Stimulated activated naive CD4-positive, alpha-beta T cell treated with Interleukin-2 at 50 U/mL for 16 hours (primary cell): Measurements from ENCODE around the gene KIRREL2.
"Not testable (repeated sequence)": the region's sequence is repeated elsewhere in the genome, so short reads cannot be mapped to it uniquely, and the experiment has no call there.

Source experiments
- DNase-seq: peaks from one replicate; lab custom pipeline; 2025; lab: John Stamatoyannopoulos, UW

KIRREL2 gene

DNA sequence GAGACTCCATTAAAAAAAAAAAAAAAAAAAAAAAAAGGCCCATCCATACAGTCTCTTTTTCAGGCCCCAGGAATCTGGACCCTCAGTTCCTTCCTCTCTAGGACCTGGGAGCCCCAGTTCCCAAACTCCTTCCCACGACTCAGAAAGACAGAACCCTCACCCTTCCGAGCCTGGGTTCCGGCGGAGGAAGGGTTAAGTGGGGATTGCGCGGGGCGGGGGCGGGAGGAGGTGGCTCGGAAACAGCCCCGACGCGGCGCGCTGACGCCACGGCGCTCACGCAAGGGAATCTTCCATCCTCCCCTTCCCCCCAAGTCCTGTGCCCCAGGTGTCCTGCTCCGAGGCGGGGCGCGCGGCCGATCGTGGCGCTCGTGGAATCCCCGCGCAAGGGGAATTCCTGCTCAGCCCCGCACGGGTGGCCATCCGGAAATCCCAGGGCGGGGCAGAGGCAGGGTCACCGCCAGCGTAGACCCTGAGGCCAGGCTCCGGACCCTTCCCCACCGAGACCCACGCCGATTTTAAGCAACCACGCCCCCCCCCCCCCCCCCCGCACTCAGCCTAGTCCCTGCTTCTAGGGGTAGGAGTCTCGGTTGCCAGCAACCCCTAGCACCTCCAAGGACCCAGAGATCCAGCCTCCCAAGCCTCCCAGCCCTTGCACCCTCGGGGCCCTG, 43.0 kb downstream of the KIRREL2 start:
- DNase-seq, result peak; percentile 89

DNA sequence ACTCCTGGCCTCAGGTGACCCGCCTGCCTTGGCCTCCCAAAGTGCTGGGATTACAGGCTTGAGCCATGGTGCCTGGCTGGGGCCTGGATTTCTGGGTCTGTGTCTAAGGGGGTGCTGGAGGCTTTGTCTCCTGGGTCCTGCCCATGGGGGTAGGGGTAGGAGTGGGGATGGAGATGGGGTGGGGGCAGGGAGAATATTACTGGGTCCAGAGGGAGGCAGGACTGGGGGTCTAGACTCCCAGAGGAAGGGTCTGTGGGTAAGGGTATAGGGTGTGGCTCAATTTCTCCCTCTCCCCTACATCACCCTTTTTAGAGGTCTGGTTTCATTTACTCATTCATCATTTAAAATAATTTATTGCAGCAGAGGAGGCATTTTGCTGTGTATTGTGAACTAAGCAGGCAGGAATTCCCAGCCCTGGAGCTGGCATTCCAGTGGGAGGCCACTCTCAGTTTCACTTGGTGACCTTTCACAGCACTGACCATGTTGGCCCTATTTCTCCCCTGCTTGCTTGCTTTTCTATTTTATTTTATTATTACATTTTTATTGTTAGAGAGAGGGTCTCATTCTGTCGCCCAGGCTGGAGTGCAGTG, 44.4 kb downstream of the KIRREL2 start:
- DNase-seq, result no peak

DNA sequence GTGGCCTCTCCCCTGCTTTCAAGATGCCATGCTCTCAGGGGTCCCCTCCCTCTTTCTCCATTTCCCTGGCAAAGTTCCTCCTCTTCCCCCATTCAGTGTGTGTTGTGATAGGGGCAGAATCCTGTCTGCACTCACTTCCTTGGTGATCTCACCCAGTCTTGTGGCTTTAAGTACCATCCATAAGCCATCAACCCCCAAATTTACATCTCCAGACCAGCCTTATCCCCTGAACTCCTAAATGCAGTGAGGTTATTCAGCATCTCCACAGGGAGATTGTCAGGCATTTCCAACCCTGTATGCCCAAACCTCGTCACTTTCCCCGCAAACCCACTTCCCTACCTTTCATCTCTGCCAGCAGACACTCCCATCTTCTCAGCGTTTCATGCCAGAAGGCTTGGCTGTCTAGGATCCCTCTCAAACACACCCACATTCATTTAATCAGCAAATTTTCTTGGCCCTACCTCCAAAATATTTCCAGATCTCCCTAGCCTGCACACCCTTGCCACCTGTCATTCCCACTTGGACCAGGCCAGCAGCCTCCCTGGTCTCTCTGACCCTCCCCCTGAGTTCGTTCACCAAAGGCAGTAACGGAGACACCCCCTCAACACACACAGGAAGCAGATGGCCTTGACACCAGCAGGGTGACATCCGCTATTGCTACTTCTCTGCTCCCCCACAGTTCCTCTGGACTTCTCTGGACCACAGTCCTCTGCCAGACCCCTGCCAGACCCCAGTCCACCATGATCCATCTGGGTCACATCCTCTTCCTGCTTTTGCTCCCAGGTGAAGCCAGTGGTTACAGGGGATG, 45.3 kb downstream of the KIRREL2 start, which contains the start of gene HCST:
TSS of gene HCST (plus strand) at position 676 of the 808 bp plus-strand sequence. CDS start at position 741, 65 bp downstream.
- DNase-seq, result peak; percentile 20

DNA sequence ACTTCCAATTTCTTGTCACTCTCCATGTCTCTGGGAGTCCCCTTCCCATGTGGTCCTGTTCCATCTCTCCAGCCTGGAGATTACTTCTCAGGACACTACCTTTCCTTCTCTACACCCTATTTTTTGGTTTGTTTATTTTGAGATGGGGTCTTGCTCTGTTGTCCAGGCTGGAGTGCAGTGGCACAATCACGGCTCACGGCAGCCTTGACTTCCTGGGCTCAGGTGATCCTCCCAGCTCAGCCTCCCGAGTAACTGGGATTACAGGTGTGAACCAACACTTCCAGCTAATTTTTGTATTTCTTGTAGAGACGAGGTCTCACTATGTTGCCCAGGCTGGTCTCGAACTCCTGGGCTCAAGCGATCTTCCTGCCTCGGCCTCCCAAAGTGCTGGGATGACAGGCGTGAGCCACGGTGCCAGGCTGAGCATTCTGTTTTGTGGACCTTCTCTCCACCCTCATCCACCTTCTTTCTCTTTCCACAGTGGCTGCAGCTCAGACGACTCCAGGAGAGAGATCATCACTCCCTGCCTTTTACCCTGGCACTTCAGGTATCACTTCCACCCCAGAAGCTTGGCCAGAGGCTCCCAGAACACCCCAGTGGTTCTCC, 46.3 kb downstream of the KIRREL2 start:
- DNase-seq, result no peak

DNA sequence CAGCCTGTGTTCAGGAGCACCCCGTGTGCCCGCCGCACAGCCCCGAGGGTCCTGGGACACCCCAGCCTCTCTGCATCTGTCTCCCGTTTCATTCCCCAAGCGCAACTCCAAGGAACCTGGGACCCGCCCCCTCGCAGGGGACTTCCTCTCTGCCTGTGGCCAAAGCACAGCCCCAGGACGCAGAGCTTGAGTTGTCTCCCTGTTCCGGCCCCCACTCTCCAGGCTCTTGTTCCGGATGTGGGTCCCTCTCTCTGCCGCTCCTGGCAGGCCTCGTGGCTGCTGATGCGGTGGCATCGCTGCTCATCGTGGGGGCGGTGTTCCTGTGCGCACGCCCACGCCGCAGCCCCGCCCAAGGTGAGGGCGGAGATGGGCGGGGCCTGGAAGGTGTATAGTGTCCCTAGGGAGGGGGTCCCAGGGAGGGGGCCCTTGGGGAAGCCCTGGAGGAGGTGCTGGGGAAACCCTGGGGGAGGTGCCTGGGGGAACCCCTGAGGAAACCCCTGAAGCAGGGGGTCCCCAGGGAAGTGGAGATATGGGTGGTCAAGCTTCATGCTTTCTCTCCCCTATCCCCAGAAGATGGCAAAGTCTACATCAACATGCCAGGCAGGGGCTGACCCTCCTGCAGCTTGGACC, 47.0 kb downstream of the KIRREL2 start:
- DNase-seq, result peak; percentile 86

DNA sequence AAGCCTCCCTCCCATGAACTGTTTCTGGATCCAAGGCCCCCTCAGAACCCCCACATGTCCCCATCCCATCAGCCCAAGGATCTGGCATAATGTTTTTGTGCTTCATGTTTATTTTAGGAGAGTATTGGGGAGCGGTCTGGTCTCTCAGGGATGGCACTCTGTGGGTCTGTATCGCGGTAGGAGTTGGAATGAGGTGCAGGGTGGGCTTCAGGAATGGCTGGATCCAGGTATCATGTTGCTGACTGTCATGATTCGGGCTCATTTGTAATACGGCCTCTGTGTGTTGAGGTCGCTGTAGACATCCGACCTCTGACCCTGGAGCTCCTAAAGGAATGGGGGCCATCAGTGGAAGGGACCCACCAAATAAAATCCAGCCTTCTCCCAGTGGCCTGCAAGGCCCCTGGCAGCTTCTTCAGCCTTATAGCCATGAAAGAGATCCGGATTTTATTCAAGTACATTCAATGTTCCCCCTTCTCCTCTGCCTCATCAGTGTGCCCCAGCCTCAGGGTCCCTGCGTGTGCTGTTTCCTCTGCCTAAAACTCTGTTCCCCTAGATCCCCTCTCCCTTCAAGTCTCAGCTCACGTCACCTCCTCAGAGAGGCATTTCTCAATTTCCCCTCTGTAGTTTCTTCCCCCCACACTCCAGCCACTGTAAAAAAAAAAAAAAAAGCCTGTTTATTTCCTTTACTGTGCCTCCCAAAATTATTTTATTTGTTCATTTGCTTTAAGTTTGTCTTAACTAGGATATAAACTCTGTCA, 47.8 kb downstream of the KIRREL2 start:
- no peak for DNase-seq

GRCh38 chr19:35905178-35905727, 48.5 kb downstream of the KIRREL2 start:
- DNase-seq, result no peak

GRCh38 chr19:35907377-35907745, 50.6 kb downstream of the KIRREL2 start:
- no peak for DNase-seq

- DNase-seq, result no peak
Observed at GRCh38 chr19:35908010-35908441, 51.3 kb downstream of the KIRREL2 start, which contains the start of gene TYROBP. Gene TYROBP, minus strand, starts transcription at chr19:35908295. Its CDS starts 67 bp downstream, at chr19:35908228.

- no peak for DNase-seq
Observed at GRCh38 chr19:35908973-35909683, 52.4 kb downstream of the KIRREL2 start.

- no peak for DNase-seq
Observed at GRCh38 chr19:35909684-35910035, 52.9 kb downstream of the KIRREL2 start.

DNA sequence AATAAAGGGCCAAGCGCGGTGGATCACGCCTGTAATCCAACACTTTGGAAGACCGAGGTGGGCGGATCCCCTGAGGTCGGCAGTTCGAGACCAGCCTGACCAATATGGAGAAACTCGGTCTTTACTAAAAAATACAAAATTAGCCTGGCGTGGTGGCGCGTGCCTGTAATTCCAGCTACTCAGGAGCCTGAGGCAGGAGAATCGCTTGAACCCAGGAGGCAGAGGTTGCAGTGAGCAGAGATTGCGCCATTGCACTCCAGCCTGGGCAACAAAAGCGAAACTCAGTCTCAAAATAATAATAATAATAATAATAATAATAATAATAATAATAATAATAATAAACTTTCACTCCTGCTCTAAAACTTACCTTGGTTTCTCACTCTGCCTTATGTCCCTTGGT, 53.6 kb downstream of the KIRREL2 start:
- DNase-seq, result not testable (repeated sequence)

GRCh38 chr19:35911173-35911572, 54.5 kb downstream of the KIRREL2 start:
- no peak for DNase-seq

DNA sequence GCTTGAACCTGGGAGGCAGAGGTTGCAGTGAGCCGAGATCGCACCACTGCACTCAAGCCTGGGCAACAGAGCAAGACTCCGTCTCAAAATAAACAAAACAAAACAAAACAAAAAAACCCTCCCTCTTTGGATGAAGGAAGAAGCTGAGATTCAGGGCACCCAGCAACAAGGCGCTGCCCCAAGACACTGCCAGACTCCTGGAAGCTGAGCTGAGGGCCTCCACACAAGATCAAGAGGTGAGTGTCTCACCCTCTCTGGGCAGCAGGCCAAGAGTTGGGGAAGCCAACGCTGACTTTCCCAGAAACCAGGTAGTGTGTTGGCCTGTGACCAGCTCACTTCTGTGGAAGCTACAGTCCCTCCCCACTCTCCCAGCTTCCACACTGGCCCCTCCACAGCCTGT, 55.1 kb downstream of the KIRREL2 start:
- DNase-seq, result no peak

GRCh38 chr19:35913589-35913988, 56.9 kb downstream of the KIRREL2 start:
- DNase-seq, result no peak

DNA sequence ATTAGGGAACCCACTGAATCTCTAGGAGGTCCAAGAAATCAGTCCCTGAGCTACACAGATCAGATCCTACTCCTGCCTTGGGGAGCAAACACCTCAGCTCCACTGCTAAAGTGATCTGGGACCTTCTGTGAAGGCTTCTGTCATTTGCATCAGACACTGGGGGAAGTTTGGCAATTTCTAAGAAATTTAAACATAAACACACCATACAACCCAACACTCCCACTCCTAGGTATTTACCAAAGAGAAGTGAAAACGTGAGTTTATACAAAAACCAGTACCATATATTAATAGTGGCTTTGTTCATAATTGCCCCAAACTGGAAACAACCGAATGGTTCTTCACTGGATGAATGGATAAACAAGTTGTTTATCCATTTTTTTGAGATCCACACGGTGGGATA, 58.7 kb downstream of the KIRREL2 start:
- no peak for DNase-seq
